NCI-H460 (cell line): ENCODE data around the gene STARD6. TPM values are rescaled to one million over a fixed set of nuclear protein-coding genes. Genes with fewer than 3 reads are reported as not detected.

ENCODE experiments used
- small RNA-seq, 2 experiments: library from RNA; depleted of rRNA; stranded (forward); fragments of <200 nt; gene quantifications; one replicate each; pipeline ENCODE3, GENCODE V24; 2014
- total RNA-seq: library from RNA; depleted of rRNA; stranded (reverse); fragments of >200 nt; shearing (Covaris generic); gene quantifications from 2 replicates; pipeline ENCODE4 v1.2.3, GENCODE V29; 2014; rRNA removed

STARD6 gene
- total RNA-seq, 1 experiment from 2014 or later = 0.57 TPM

Small RNA genes within 50 kb of the gene (small RNA-seq; reads per million reads assigned to genes)
- gene SNRPGP2 = 0.06 to 1.5 reads per million in 2 experiments

Other genes starting within 250 kb of the STARD6 start
- 30.9 and 32.5 TPM in 2 replicates for gene MBD2, start 133.2 kb downstream of the STARD6 start, total RNA-seq
- gene POLI, start 88.3 kb downstream of the STARD6 start, total RNA-seq = 21.1 and 23.3 TPM in 2 replicates
- gene C18orf54, start within 50 bp of the STARD6 start, total RNA-seq = 4.8 and 5.7 TPM in 2 replicates
- not detected in 2 replicates for gene DYNAP, start 233.4 kb upstream of the STARD6 start, total RNA-seq